H1 (cell line): Measurements from ENCODE around the gene ADCY6. TPM values are rescaled to one million over a fixed set of nuclear protein-coding genes. Genes with fewer than 3 reads are reported as not detected.

ENCODE experiments used
- CEBPB ChIP-seq: IDR thresholded peaks from 2 replicates; pipeline ENCODE4 v1.6.1; 2012; ENCODE audit warnings: low read depth, low read length
- CHD7 ChIP-seq: fragments of 300-600 bp; sonication (generic); IDR thresholded peaks from 2 replicates; pipeline ENCODE4 v1.7.1; 2012; ENCODE audit warnings: low read length, moderate library complexity, mild to moderate bottlenecking, inconsistent platforms; ENCODE audit not compliant: insufficient replicate concordance
- MAFK ChIP-seq: IDR thresholded peaks from 2 replicates; pipeline ENCODE4 v1.6.1; 2012; ENCODE audit warnings: low read depth, mild to moderate bottlenecking, improper control_type of control experiment, low read length
- RAD21 ChIP-seq, 2 experiments: IDR thresholded peaks in 1 of 2; conservative IDR thresholded peaks in 1 of 2; 2 replicates each; pipeline ENCODE4 v1.6.1; 2011; ENCODE audit warnings: low read depth in 2 of 2, low read length in 2 of 2, improper control_type of control experiment in 1 of 2, inconsistent platforms in 1 of 2, mild to moderate bottlenecking in 1 of 2, moderate library complexity in 1 of 2
- RNF2 ChIP-seq: fragments of 200-900, 300-1000 bp; sonication (generic); IDR thresholded peaks from 2 replicates; pipeline ENCODE4 v1.7.1; 2016; ENCODE audit warnings: borderline replicate concordance, low read depth, mild to moderate bottlenecking, antibody characterized with exemption, low read length; ENCODE audit not compliant: poor library complexity, severe bottlenecking; ENCODE audit errors: missing control alignments
- USF2 ChIP-seq: IDR thresholded peaks from 2 replicates; pipeline ENCODE4 v1.6.1; 2011; ENCODE audit warnings: low read length, improper control_type of control experiment
- polyA plus RNA-seq, 7 experiments: library from polyadenylated mRNA; depleted of rRNA in 3 of 7; stranded (reverse) in 5 of 7; unstranded in 2 of 7; fragments of >200 nt in 5 of 7; fragments of 200-250 nt in 2 of 7; gene quantifications; 1 replicate in 5 of 7; 2 replicates in 1 of 7; 4 replicates in 1 of 7; pipeline versions ENCODE4 v1.2.1 to v1.2.3, GENCODE V29; 2011 to 2013; ENCODE audit warnings: missing spikeins in 2 of 7, mixed read lengths in 2 of 7
- total RNA-seq: library from RNA; stranded (reverse); fragmentation: NEBNext Ultra II Directional; extraction: Animal tissue kit (Norgen Biotek cat#: 25700); gene quantifications from 2 replicates; pipeline ENCODE4 v1.2.1, GENCODE V29; 2021

Gene ADCY6
- total and polyA plus RNA-seq, 2 of the 8 experiments (the other 6 are each of a cell fraction or from before 2014, with no cell fraction given), result 11.7 to 17.5 TPM

GRCh38 chr12:48811437-48812090, 22.7 kb upstream of the ADCY6 start (continued):
- TF ChIP-seq CHD7, result no peak
- TF ChIP-seq USF2, result no peak
- TF ChIP-seq CEBPB, result no peak
- no peak for TF ChIP-seq RAD21 (IDR thresholded peaks at IDR 0.05 in 1 of 2, conservative IDR thresholded peaks at IDR 0.05 in 1 of 2; ENCODE audit: low read depth in 2 of 2, low read length in 2 of 2)
- TF ChIP-seq MAFK, result no peak
- no peak for TF ChIP-seq RNF2
